Measurements from ENCODE around the gene PACRG.

DNA sequence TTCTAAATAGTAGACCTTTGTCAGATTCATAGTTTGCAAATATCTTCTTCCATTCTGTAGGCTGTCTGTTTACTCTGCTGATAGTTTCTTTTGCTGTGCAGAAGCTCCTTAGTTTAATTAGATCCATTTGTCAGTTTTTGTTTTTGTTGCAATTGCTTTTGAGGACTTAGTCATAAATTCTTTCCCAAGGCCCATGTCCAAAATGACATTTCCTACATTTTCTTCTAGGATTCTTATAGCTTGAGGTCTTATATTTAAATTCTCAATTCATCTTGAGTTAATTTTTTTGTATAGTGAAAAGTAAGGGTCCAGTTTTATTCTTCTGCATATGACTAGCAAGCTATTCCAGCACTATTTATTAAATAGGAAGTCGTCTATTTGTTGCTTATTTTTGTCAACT, 287.0 kb downstream of the PACRG start:
- TF ChIP-seq, protein P1, sequence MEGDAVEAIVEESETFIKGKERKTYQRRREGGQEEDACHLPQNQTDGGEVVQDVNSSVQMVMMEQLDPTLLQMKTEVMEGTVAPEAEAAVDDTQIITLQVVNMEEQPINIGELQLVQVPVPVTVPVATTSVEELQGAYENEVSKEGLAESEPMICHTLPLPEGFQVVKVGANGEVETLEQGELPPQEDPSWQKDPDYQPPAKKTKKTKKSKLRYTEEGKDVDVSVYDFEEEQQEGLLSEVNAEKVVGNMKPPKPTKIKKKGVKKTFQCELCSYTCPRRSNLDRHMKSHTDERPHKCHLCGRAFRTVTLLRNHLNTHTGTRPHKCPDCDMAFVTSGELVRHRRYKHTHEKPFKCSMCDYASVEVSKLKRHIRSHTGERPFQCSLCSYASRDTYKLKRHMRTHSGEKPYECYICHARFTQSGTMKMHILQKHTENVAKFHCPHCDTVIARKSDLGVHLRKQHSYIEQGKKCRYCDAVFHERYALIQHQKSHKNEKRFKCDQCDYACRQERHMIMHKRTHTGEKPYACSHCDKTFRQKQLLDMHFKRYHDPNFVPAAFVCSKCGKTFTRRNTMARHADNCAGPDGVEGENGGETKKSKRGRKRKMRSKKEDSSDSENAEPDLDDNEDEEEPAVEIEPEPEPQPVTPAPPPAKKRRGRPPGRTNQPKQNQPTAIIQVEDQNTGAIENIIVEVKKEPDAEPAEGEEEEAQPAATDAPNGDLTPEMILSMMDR (IDR thresholded peaks at IDR 0.05; ENCODE audit: low read depth, low read length), result no peak
- TF ChIP-seq POLR2A (IDR thresholded peaks at IDR 0.05; ENCODE audit: extremely low read depth, insufficient read length), result no peak
- TF ChIP-seq, protein P2, sequence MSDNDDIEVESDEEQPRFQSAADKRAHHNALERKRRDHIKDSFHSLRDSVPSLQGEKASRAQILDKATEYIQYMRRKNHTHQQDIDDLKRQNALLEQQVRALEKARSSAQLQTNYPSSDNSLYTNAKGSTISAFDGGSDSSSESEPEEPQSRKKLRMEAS (IDR thresholded peaks at IDR 0.05; ENCODE audit: low read depth, low read length), result no peak

Measured in NB4 (cell line).